GM12878 (cell line): ENCODE measurements around the gene GAK. TPM values are rescaled to one million over a fixed set of nuclear protein-coding genes. Genes with fewer than 3 reads are reported as not detected.
A peak's percentile ranks its signal among the peaks of the same experiment; 100 is the strongest.

Source experiments
- ATAC-seq: fragments of 200-7000 bp; cut with Tn5 transposase; 3 replicates; pipeline ENCODE4 v1.9.1; 2020; ENCODE audit warnings: mild to moderate bottlenecking, moderate library complexity
- BruUV-seq: library from RNA; stranded (reverse); fragments of 400-500 nt; replicated peaks from 2 replicates; lab custom pipeline; 2021; lab: Mats Ljungman, UMichigan
- CTCF ChIA-PET: fragments of 300-600 bp; sonication (Branson Sonifier 250); formaldehyde crosslinking; extraction: SDS; loops from one replicate; lab custom pipeline; 2021; ENCODE audit warnings: inconsistent platforms; lab: Yijun Ruan, JAX
- POLR2A ChIA-PET: fragments of 350-600 bp; formaldehyde crosslinking; extraction: SDS; loops from one replicate; lab custom pipeline; 2021; ENCODE audit warnings: inconsistent platforms; lab: Charles Lee
- RAD21 ChIA-PET: fragments of 300-600 bp; sonication (Branson Sonifier 250); formaldehyde crosslinking; loops from one replicate; lab custom pipeline; 2023; ENCODE audit warnings: antibody characterized with exemption; ENCODE audit not compliant: unreplicated experiment; lab: Charles Lee
- SMC1A ChIA-PET: fragments of 300-600 bp; sonication (Branson Sonifier 250); formaldehyde crosslinking; loops from one replicate; lab custom pipeline; 2023; ENCODE audit not compliant: unreplicated experiment, uncharacterized antibody; lab: Charles Lee
- DNase-seq: peaks from one replicate; pipeline ENCODE4 v3.0.0-alpha.2; 2011; ENCODE audit warnings: low read depth, low spot score
- FAIRE-seq: peaks from 3 replicates; lab custom pipeline; 2011; peaks lifted over from hg19 to GRCh38; lab: Jason Lieb, UNC
- H2AFZ ChIP-seq: 2 replicates; pipeline ENCODE4 v1.6.0; 2011; ENCODE audit warnings: low read depth, low read length, control low read depth; ENCODE audit not compliant: control insufficient read depth
- H3K27ac ChIP-seq: 2 replicates; pipeline ENCODE4 v1.5.1; 2011; ENCODE audit warnings: control low read depth; ENCODE audit not compliant: control insufficient read depth, insufficient read depth
- H3K27me3 ChIP-seq, 2 experiments: replicated peaks in 1 of 2; 2 replicates each; pipeline versions ENCODE4 v1.6.0 to v1.6.1; 2011; ENCODE audit warnings: low read length in 1 of 2; ENCODE audit not compliant: control insufficient read depth in 2 of 2, insufficient read depth in 2 of 2
- H3K36me3 ChIP-seq, 2 experiments: 2 replicates each; pipeline ENCODE4 v1.5.1; 2011; ENCODE audit warnings: low read length in 1 of 2; ENCODE audit not compliant: control insufficient read depth in 2 of 2, insufficient read depth in 2 of 2
- H3K4me1 ChIP-seq: 2 replicates; pipeline ENCODE4 v1.6.1; 2011; ENCODE audit warnings: mild to moderate bottlenecking, low read length, moderate library complexity, mixed read lengths; ENCODE audit not compliant: control insufficient read depth, insufficient read depth
- H3K4me2 ChIP-seq: 2 replicates; pipeline ENCODE4 v1.6.0; 2011; ENCODE audit warnings: control low read depth; ENCODE audit not compliant: control insufficient read depth, insufficient read depth
- H3K4me3 ChIP-seq: fragments of 200-600 bp; sonication (generic); 2 replicates; pipeline ENCODE4 v1.5.1; 2016
- H3K79me2 ChIP-seq: 2 replicates; pipeline ENCODE4 v1.6.0; 2011; ENCODE audit warnings: low read length; ENCODE audit not compliant: control insufficient read depth, insufficient read depth
- H3K9ac ChIP-seq: 2 replicates; pipeline ENCODE4 v1.8.0; 2011; ENCODE audit warnings: low read length, control low read depth, mixed read lengths; ENCODE audit not compliant: control insufficient read depth, insufficient read depth
- H3K9me3 ChIP-seq: replicated peaks from 3 replicates; pipeline ENCODE4 v1.5.1; 2011; ENCODE audit warnings: mild to moderate bottlenecking, low read length; ENCODE audit not compliant: control insufficient read depth, insufficient read depth
- H4K20me1 ChIP-seq: 2 replicates; pipeline ENCODE4 v1.6.0; 2011; ENCODE audit not compliant: control insufficient read depth, insufficient read depth
- BRCA1 ChIP-seq: IDR thresholded peaks from 2 replicates; pipeline ENCODE4 v1.6.1; 2011; ENCODE audit warnings: low read depth, low read length, improper control_type of control experiment
- E2F8 ChIP-seq: fragments of 450-650 bp; IDR thresholded peaks from 2 replicates; pipeline ENCODE4 v1.6.1; 2018; ENCODE audit warnings: mild to moderate bottlenecking, low read depth, moderate library complexity; ENCODE audit not compliant: partially characterized antibody
- KLF5 ChIP-seq: fragments of 450-650 bp; IDR thresholded peaks from 2 replicates; pipeline ENCODE4 v1.6.1; 2014; ENCODE audit warnings: mild to moderate bottlenecking; ENCODE audit not compliant: partially characterized antibody
- MEF2A ChIP-seq: IDR thresholded peaks from 2 replicates; pipeline ENCODE4 v1.6.1; 2011; ENCODE audit warnings: low read depth, mild to moderate bottlenecking, low read length, moderate library complexity; ENCODE audit not compliant: insufficient read depth
- MXI1 ChIP-seq: fragments of 150-350 bp; IDR thresholded peaks from 2 replicates; pipeline ENCODE4 v1.6.1; 2011; ENCODE audit warnings: low read depth, mild to moderate bottlenecking, inconsistent platforms, low read length, improper control_type of control experiment
- NFYA ChIP-seq: IDR thresholded peaks from 2 replicates; pipeline ENCODE4 v1.6.1; 2011; ENCODE audit warnings: low read depth, mild to moderate bottlenecking, low read length, improper control_type of control experiment, borderline replicate concordance
- NR2F1 ChIP-seq: fragments of 450-650 bp; conservative IDR thresholded peaks from 2 replicates; pipeline ENCODE4 v1.6.1; 2017; ENCODE audit warnings: mild to moderate bottlenecking
- SPI1 ChIP-seq: IDR thresholded peaks from 2 replicates; pipeline ENCODE4 v1.6.1; 2011; ENCODE audit warnings: low read depth, mild to moderate bottlenecking, low read length, moderate library complexity, borderline replicate concordance; ENCODE audit not compliant: insufficient read depth
- ZBED1 ChIP-seq: IDR thresholded peaks from 2 replicates; pipeline ENCODE4 v1.6.1; 2016; ENCODE audit warnings: borderline replicate concordance
- ZSCAN29 ChIP-seq: fragments of 450-650 bp; IDR thresholded peaks from 2 replicates; pipeline ENCODE4 v1.6.1; 2017; ENCODE audit warnings: mild to moderate bottlenecking, moderate library complexity
- WGBS: methylation state at CpG from one replicate; pipeline ENCODE4 v1.1.6; 2016; ENCODE audit warnings: low lambda C conversion rate; ENCODE audit not compliant: insufficient replicate concordance, insufficient coverage; ENCODE audit errors: missing lambda C conversion rate; 5-methylcytosine and 5-hydroxymethylcytosine counted together
- in situ Hi-C: fragments of 300-500 bp; cut with MboI; formaldehyde crosslinking; loops from 9 replicates; pipeline ENCODE4 v1.14.3; 2018; ENCODE audit warnings: mixed read lengths
- intact Hi-C: fragments of 100-400 bp; cut with micrococcal nuclease; formaldehyde crosslinking; loops from one replicate; pipeline ENCODE4 v1.14.2; 2022; ENCODE audit not compliant: unreplicated experiment
- polyA plus RNA-seq, 11 experiments: library from polyadenylated mRNA; depleted of rRNA in 4 of 11; unstranded in 6 of 11; stranded (reverse) in 5 of 11; fragments of >200 nt; fragmentation: Nextera tagmentation in 4 of 11; fragmentation: Illumina TruSeq in 1 of 11; extraction: Ambion mirVana in 4 of 11; extraction: Trizol in 1 of 11; gene quantifications; 1 replicate in 1 of 11; 2 replicates in 10 of 11; pipeline versions ENCODE4 v1.2.1 to v1.2.3, GENCODE V29; 2011 to 2016; ENCODE audit warnings: inconsistent platforms in 2 of 11, missing spikeins in 2 of 11, low read depth in 1 of 11
- total RNA-seq, 4 experiments: library from RNA; depleted of rRNA in 3 of 4; stranded (reverse); fragments of >200 nt in 3 of 4; fragmentation: Illumina TruSeq in 1 of 4; extraction: Trizol in 1 of 4; gene quantifications; 2 replicates each; pipeline versions ENCODE4 v1.2.1 to v1.2.3, GENCODE V29; 2013 to 2021
- TF ChIP-seq, protein P1 (sequence below): fragments of 450-650 bp; IDR thresholded peaks from 2 replicates; pipeline ENCODE4 v1.6.1; 2017; ENCODE audit warnings: mild to moderate bottlenecking, moderate library complexity
- TF ChIP-seq, protein P2 (sequence below): IDR thresholded peaks from 2 replicates; pipeline ENCODE4 v1.6.1; 2011; ENCODE audit warnings: low read depth, low read length, improper control_type of control experiment, borderline replicate concordance
- TF ChIP-seq, protein P3 (sequence below): fragments of 450-650 bp; IDR thresholded peaks from 2 replicates; pipeline ENCODE4 v1.6.1; 2017; ENCODE audit warnings: antibody characterized with exemption, mild to moderate bottlenecking, moderate library complexity

The GAK gene
- total and polyA plus RNA-seq, 10 of the 15 experiments (the other 5 are each of a cell fraction or from before 2014, with no cell fraction given): 0.82 to 127 (median 53.8) TPM

DNA sequence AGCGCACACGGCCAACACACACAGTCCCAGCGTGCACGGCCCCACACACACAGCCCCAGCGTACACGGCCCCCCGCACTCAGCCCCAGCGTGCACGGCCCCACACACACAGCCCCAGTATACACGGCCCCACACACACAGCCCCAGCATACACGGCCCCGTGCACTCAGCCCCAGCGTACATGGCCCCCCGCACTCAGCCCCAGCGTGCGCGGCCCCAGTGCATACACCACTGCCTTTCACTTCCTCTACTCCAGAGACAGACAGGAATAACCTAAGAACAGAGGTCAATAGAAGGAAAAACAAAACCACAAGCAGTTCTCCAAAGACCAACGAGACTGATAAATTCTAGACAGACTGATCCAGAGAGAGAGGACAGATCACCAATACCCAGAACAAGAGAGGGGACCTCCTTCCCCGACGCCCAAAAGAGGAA lies 17.1 kb downstream of the GAK start:
- H4K20me1 ChIP-seq: no peaks in the 10 kb centered on the region
- peak; percentile 86 for ATAC-seq
- BruUV-seq: no TSS peak
- ChIA-PET RAD21 (no interaction called here), CTCF (no interaction called here), SMC1A (no interaction called here), POLR2A (no interaction called here)
- no peak for FAIRE-seq
- peaks cover 10 to 24% of the 10 kb centered on the region in 2 experiments; a peak in 3 of 4 replicates for H3K36me3 ChIP-seq
- H3K4me2 ChIP-seq: peak overlapping the region; percentile 69
- intact Hi-C loops: no loop called here
- peak overlapping the region; percentile 49 for H3K4me3 ChIP-seq
- H3K27ac ChIP-seq: peak overlapping the region; percentile 32; the same call in 1 of the 2 replicates
- in situ Hi-C loops: no loop called here
- peaks cover 51% of the 10 kb centered on the region for H3K79me2 ChIP-seq
- H2AFZ ChIP-seq: no peak overlapping the region
- H3K4me1 ChIP-seq: peaks cover 13% of the 10 kb centered on the region
- DNase-seq: no peak
- H3K27me3 ChIP-seq: no peaks in the 10 kb centered on the region
- no peak overlapping the region for H3K9ac ChIP-seq
- 40% methylated on average over 19 of the region's 20 CpGs for WGBS
- peaks cover 9% of the 10 kb centered on the region; the same call in 2 of the 3 replicates for H3K9me3 ChIP-seq
- TF ChIP-seq BRCA1: no peak
- TF ChIP-seq, protein P1, sequence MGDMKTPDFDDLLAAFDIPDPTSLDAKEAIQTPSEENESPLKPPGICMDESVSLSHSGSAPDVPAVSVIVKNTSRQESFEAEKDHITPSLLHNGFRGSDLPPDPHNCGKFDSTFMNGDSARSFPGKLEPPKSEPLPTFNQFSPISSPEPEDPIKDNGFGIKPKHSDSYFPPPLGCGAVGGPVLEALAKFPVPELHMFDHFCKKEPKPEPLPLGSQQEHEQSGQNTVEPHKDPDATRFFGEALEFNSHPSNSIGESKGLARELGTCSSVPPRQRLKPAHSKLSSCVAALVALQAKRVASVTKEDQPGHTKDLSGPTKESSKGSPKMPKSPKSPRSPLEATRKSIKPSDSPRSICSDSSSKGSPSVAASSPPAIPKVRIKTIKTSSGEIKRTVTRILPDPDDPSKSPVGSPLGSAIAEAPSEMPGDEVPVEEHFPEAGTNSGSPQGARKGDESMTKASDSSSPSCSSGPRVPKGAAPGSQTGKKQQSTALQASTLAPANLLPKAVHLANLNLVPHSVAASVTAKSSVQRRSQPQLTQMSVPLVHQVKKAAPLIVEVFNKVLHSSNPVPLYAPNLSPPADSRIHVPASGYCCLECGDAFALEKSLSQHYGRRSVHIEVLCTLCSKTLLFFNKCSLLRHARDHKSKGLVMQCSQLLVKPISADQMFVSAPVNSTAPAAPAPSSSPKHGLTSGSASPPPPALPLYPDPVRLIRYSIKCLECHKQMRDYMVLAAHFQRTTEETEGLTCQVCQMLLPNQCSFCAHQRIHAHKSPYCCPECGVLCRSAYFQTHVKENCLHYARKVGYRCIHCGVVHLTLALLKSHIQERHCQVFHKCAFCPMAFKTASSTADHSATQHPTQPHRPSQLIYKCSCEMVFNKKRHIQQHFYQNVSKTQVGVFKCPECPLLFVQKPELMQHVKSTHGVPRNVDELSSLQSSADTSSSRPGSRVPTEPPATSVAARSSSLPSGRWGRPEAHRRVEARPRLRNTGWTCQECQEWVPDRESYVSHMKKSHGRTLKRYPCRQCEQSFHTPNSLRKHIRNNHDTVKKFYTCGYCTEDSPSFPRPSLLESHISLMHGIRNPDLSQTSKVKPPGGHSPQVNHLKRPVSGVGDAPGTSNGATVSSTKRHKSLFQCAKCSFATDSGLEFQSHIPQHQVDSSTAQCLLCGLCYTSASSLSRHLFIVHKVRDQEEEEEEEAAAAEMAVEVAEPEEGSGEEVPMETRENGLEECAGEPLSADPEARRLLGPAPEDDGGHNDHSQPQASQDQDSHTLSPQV: no peak
- TF ChIP-seq ZBED1: no peak
- TF ChIP-seq NFYA: no peak
- TF ChIP-seq ZSCAN29: no peak
- TF ChIP-seq SPI1: peak; percentile 62; the same call in 1 of the 2 replicates
- no peak for TF ChIP-seq MXI1
- 0 out of 2 replicates have a peak, but pooled peaks have one; percentile 28 for TF ChIP-seq NR2F1
- TF ChIP-seq, protein P2, sequence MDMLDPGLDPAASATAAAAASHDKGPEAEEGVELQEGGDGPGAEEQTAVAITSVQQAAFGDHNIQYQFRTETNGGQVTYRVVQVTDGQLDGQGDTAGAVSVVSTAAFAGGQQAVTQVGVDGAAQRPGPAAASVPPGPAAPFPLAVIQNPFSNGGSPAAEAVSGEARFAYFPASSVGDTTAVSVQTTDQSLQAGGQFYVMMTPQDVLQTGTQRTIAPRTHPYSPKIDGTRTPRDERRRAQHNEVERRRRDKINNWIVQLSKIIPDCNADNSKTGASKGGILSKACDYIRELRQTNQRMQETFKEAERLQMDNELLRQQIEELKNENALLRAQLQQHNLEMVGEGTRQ: no peak
- 0 out of 2 replicates have a peak, but pooled peaks have one; percentile 10 for TF ChIP-seq MEF2A
- TF ChIP-seq, protein P3, sequence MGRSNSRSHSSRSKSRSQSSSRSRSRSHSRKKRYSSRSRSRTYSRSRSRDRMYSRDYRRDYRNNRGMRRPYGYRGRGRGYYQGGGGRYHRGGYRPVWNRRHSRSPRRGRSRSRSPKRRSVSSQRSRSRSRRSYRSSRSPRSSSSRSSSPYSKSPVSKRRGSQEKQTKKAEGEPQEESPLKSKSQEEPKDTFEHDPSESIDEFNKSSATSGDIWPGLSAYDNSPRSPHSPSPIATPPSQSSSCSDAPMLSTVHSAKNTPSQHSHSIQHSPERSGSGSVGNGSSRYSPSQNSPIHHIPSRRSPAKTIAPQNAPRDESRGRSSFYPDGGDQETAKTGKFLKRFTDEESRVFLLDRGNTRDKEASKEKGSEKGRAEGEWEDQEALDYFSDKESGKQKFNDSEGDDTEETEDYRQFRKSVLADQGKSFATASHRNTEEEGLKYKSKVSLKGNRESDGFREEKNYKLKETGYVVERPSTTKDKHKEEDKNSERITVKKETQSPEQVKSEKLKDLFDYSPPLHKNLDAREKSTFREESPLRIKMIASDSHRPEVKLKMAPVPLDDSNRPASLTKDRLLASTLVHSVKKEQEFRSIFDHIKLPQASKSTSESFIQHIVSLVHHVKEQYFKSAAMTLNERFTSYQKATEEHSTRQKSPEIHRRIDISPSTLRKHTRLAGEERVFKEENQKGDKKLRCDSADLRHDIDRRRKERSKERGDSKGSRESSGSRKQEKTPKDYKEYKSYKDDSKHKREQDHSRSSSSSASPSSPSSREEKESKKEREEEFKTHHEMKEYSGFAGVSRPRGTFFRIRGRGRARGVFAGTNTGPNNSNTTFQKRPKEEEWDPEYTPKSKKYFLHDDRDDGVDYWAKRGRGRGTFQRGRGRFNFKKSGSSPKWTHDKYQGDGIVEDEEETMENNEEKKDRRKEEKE: no peak
- no peak for TF ChIP-seq KLF5
- no peak for TF ChIP-seq E2F8
